NCI-H2227 (cell line): ENCODE data around the gene FKBP5.
A peak's percentile ranks its signal among the peaks of the same experiment; 100 is the strongest.
"Not testable (repeated sequence)": the region's sequence is repeated elsewhere in the genome, so short reads cannot be mapped to it uniquely, and the experiment has no call there.

ENCODE experiments used
- DNase-seq: peaks from one replicate; lab custom pipeline; 2025; ENCODE audit not compliant: unreplicated experiment; lab: John Stamatoyannopoulos, UW

FKBP5 gene

DNA sequence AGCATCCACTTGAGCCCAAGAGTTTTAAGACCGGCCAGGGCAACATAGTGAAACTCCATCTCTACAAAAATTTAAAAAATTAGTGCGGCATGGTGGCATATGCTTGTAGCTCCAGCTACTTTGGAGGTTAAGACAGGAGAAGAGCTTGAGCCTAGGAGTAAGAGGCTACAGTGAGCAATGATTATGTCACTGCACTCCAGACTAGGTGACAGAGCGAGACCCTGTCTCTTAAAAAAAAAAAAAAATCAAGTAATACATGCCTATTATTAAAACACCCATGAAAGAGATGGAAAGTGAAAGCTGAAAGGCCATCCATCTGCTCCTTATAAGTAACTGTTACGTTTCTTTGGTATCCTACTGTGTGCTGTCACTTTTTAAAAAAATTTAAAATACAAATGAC, 66.4 kb downstream of the FKBP5 start:
- no peak for DNase-seq

DNA sequence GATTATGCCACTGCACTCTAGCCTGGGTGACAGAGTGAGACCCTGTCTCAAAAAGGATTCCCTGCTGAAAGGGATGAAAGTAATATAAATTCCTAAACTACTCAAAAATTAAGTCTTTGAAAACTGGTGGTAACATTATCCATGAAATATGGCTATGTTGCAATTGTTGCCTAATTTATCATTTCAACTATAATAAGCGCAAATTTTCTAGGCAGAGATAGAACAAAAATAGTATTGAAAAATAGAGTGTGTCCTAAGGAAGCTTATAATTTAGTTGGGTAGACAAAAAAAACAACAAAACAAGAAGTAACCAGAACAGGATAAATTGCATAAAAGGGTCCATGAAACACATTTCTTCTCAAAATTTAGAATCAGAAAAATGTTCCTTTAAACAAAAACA, 68.0 kb downstream of the FKBP5 start:
- no peak for DNase-seq

DNA sequence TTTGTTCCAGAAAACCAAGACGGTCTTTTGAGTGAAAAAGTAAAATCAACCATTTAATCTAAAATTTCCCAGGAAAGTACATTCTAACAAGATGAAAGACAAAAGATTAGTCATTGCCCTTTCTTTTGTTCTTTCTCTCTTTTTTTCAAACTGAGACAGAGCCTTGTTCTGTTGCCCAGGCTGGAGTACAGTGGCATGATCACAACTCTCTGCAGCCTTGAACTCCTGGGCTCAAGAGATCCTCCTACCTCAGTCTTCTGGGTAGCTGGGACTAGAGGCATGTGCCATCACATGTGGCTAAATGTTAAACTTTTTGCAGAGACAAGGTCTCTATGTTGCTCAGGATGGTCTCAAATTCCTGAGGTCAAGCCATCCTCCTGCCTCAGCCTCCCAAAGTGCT, 75.0 kb downstream of the FKBP5 start:
- no peak for DNase-seq

DNA sequence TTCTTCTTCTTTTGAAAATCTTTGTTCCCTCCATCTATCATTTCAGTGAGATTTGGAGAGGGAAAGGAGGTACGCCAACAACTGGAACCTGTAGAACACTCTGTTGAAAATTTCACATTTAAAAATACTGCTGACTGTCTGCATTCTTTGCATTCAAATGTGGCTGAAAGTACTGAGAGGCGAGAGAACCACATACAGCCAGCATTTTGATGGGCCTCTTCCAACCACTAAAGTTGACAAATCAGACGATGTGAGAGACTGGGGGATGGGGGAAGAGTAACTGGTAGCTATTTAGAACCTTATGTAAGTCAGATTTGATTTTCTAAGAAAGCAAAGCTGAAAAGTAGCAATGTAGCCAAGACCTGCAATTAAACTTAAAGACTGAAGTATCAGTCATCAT, 77.5 kb downstream of the FKBP5 start:
- DNase-seq, result no peak

DNA sequence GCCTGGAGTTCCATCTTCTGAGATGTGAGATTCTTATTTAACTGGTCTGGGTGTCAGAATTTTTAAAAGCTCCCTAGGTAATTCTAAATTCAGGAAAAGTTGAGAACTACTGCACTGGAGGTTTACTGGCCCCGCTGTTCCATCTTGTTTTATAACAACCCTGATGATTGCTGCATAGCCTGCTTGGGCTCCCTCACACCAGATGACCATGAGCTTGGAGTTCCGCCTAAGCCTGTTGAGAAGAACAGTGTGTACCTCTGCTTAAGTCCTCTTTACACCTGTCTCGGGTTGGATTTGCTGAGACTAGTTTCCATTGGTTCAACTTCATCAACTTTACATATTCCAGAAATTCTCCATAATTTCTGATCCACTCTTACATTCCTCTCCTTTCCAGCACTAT, 77.9 kb downstream of the FKBP5 start:
- DNase-seq, result no peak

DNA sequence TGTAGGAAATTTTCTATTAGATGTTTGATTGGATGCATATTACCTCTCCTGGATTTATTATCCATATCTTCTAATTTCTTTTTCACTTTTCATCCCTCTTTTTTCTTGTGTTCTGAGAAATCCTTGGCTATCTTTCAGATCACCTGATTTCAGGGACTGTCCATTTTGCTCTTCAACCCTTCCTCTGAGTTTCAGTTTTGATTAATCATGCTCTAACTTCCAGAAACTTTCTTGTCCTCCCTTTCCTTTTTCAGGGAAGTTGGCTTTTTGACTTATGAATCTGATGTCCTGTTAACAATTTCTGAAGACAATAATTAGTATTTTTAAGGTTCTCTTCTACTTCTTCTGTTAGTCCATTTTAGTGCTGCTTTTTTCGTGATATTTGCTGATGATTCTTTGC, 79.1 kb downstream of the FKBP5 start:
- DNase-seq, result no peak

DNA sequence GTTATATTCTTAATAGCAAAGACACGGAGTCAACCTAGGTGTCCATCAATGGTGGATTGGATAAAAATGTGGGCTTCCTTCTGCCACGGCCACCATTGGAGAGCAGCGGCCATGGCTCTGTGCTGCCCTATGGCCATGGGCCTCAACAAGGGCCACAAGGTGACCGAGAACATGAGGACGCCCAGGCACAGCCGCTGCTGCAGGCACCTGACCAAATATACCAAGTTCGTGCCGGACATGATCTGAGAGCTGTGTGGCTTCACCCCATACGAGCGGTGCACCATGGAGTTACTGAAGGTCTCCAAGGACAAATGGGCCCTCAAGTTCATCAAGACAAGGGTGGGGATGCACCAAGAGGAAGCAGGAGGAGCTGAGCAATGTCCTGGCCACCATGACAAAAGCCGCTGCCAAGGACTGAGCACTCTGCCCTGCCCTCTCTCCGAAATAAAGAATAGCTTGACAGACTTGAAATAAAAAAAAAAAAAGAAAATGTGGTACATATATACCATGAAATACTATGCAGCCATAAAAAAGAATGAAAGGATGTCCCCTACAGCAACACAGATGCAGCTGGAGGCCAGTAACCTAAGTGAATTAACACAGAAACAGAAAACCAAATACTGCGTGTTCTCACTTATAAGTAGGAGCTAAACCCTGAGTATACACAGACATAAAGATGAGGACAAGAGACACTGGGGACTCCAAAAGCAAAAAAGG, 81.0 kb downstream of the FKBP5 start:
- DNase-seq, result no peak

DNA sequence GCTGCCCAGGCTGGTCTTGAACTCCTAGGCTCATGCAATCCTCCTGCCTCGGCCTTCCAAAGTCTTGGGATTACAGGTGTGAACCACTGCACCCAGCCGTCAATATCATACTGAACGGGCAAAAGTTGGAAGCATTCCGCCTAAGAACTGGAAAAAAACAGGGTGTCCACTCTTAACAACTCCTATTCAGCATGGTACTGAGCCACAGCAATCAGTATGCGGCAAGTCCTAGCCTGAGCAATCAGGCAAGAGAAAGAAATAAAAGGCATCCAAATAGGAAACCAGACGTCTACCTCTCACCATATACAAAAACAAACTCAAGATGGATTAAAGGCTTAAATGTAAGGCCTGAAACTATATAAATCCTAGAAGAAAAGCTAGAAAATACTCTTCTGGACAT, 83.1 kb downstream of the FKBP5 start:
- DNase-seq, result no peak

DNA sequence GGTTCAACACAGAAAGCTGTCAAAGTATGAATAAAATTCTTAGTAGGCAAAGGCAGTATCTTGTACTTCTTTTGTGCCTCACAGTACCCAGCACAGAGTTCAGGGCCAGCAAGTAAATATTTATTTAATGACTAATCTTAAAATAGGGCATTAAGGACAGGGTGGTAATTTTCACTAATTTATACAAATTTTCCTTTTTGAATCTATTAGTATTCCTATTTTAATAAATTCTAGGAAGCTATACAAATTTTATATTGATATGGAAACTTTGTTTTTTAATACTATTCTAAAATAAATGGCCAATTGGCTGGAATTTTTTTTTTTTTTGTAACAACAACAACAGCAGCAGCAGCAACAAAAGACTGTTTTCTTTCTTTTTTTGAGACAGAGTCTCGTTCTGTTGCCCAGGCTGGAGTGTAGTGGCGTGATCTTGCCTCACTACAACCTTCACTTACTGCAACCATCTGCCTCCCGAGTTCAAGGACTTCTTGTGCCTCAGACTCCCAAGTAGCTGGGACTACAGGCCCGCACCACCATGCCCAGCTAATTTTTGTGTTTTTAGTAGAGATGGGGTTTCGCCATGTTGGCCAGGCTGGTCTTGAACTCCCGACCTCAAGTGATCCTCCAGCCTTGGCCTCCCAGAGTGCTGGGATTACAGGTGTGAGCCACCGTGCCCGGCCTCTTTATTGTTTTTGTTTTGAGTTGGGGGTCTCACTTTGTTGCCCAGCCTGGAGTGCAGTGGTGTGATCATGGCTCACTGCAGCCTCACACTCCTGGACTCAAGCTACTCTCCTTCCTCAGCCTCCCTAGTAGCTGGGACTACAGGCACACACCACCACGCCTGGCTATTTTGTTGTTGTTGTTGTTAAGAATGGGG, 85.2 kb downstream of the FKBP5 start:
- no peak for DNase-seq

DNA sequence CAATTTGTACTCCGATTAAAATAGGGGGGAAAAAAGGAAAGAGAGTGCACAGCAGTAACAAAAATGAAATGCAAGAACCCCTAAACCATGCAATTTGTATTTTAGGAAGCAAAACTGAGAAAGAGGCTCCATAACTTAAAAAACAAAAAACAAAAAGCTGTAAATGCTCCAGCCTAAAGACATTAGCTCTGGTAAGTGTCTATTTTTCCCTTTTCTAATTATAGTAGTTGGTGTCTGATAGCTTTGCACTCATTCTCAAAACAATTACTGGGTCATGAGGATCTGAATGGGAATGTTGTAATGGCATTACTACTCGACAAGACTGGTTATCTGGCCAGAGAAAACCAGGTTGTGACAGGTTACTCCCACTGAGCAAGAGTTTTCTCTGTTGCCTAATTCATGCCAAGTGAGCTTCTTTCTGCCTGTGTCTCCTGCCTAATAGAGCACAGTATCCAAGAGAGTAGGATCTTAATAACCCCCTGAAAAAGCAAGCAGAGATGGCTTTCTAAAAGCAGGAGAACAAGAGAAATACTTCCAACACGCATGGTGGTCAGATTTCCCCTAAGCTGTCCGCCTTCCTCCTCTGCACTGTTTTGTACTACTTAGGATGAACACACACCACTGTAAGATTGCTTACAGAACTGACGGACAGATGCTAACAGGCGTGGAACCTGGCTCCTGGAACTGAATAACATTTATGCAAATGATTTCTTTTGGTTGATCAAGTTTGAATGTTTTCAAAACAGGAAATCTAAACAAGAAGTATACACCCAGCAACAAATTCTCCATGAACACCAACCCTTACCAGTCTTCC, 86.4 kb downstream of the FKBP5 start:
- peak; percentile 25 for DNase-seq

DNA sequence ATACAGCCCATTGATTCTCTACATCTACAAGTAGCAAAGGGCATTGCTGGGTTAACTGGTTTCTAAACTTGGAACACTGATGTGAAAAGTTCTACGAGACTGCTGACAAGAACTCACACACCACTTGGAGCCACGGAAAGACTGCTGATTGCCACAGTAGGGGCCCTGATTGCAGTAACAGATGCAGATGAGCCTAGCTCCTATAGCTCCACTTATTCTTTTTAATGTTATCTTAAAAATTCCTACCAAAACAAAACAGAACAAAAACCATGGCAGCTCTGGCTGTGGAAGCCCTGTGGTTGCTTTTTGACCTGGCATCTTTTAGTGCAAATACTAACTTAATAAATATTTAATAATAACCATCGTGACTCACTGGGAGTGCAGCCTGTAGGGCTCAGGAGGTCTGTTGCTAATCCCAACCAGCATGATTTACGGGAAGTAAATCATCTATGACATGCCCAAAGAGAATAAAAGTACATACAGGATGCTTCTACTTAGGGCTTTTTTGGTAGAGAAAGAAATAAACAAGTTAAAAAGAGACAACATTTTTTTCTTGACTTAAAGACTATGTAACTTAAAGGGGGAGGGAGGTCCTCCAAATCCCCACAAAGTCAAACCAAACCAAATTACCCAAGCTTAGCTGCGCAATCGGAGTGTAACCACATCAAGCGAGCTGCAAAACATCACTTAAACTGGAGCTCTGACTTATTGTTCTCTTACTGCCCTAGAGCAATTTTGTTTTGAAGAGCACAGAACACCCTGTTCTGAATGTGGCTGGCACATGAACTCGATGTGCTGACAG, 87.2 kb downstream of the FKBP5 start:
- DNase-seq, result peak; percentile 61

DNA sequence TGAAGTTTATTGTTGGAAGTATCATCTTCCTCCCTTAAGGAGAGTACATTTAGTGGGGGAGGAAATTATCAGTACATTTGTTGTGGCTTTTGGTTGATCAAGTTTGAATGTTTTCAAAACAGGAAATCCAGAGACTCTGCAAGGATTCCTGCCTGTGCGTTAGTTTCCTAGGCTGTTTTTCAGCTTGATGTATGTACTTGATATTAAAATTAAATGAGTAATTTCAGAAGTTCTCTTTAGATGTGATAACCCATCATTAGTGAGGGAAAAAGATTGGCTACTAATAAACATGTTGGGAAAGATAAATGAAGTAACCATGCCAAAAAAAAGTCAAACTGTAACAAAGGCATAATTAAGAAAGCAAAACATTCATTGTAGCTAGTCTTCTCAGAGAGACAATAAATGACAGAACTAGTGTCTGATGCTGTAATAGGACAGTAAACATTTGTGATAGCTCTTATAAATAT, 88.0 kb downstream of the FKBP5 start:
- DNase-seq, result no peak

DNA sequence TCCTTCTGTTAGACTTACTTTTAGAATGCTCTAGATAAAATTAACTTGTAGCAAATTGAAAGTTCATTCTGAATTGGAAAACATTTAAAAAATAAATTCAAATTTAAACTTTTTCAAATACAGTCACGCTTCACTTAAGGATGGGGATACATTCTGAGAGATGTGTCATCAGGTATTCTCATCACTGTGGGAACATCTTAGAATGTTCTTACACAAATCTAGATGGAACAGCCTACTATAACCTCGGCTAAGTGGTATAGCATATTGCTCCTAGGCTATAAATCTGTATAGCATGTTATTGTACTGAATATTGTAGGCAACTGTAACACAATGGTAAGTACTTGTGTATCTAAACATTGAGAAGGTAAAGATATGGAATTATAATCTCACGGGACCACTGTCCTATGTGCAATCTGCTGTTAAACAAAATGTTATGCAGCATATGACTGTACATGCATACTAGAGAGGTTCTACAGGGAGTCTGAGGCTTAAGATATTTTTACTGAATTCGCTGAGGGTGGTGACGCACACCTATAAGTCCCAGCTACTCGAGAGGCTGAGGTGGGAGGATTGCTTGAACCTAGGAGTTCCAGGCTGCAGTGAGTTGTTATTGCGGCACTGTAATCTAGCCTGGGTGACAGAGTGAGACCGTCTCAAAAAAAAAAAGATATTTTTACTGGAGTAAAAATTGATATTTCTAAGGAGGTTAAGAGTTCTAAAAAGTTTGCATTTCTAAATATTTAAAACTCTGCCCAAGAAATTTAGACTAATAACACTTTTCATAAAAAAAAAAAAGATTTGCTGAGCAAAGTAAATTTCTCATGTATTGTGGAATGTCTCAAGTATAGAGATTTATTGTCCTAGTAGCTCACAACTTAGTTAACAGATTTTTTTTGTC, 88.7 kb downstream of the FKBP5 start:
- DNase-seq, result no peak

DNA sequence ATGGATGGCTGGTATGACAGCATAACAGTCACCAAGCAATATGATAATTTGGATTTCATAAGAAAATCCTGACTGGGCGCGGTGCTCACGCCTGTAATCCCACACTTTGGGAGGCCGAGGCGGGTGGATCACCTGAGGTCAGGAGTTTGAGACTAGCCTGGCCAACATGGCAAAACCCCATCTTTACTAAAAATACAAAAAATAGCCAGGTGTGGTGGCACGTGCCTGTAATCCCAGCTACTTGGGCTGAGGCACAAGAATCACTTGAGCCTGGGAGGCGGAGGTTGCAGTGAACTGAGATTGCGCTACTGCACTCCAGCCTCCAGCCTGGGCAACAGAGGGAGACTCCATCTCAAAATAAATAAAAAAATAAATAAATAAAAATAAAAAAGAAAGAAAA, 90.1 kb downstream of the FKBP5 start:
- not testable (repeated sequence) for DNase-seq

DNA sequence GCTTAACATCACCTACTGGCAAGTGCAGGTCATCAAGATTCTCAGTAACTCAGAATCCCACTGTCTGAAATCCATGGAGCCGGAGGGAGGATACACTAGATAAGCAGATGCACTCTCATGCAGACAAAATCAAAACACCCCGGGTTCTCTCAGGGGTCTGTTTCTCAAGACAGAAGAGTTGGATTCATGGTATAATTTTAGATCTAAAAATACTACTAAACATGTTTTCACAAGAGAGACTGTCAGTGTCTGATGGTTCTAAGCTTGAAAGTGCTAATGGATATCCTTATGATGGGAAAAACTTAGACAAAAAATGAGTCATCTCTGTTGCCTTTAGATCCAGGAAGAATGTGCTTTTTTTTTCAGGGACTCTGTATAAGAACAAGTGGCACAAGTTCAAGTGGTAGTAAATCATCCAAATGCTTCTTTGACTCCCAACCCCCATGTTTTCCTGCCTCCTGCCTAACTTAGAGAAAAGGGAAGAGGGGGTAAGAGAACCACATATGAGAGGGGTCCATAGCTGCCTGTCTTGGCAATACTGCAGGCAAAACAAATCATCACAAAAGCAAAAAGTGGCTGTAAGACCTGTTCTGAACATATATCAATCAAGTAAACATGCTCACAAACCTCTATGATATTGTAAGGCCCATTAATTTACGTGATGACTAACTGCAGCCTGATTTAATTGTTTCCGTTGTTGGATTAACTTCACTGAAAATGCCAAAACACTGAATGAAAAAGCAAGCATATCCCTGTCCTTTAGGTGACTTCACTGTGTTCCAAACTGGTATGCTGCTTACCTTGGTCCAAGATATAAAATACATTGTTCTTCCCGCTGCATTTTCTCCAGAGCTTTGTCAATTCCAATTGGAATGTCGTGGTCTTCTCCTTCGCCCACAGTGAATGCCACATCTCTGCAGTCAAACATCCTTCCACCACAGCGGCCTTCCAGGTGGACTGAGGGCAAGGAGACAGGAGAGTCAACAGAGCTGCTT, 92.0 kb downstream of the FKBP5 start:
- DNase-seq, result peak; percentile 59

DNA sequence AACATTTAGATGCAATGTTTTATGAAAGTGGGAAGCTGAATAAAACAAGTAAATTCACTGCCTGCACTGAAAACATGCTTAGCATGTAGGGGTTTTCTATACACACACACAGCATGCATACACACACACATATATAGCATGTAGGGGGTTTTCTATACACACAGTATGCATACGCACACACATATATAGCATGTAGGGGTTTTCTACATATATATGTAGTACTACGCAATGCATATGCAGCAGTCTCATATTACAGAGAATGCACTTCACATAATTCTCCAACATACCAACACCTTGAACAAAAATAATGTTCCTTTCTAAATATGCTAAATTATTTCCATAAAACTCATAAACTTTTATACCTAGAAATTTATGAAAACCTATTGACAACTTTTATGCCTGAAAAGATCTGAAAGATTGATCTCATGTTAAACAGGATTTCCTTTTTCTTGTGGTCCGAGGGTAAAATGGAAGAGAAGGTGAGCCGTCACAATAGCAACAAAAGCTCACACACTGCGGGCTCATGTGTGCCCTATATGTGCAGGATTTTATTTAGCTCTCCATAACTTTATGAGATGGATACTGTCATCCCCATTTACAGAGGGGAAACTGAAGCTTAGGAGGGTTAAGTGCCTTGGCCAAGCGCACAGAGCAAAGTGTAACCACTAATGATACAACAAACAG, 94.1 kb downstream of the FKBP5 start:
- no peak for DNase-seq

DNA sequence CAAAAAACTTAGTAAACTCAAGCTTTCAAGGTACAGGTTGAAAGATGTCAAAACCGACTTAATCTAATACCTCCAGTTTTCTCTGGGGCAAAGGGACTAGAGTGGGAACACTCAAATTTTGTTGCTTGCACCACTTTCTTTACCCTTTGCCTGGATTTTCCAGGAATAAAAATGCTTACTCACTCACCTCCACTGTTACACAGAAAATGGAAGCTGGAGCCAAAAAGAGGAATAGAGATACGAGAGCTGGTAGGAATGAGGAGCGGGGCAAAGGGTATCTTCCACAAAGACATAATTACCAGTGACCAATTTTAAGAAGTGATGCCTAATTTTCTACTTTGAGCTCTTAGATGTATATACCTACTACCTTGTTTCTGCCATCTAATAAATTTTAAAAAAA, 96.5 kb downstream of the FKBP5 start:
- DNase-seq, result no peak

DNA sequence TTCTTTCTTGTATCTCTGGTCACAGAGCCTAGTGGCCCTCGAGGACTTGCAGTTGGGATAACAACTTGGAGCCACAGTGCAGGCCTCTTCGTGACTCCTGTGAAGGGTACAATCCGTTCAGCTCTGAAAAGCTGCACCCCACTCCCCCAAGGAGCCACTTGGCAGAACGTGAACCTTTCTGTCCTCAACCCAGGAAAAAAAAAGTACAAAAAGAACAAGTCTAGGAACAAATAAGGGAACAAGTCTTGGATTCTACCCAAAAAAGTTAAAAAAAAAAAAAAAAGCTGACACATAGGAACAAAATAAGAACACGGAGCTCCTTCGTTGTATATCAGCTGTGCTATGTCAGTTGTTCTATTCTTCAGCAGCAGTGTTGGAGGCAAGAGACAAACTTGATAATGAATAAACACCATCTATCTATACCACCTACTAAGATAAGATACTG, 98.1 kb downstream of the FKBP5 start:
- no peak for DNase-seq
